Eye (tissue), 1 donor: ENCODE measurements around the gene UBE2V1.
A peak's percentile ranks its signal among the peaks of the same experiment; 100 is the strongest.

ENCODE experiments used
- DNase-seq: peaks from one replicate; pipeline ENCODE4 v3.0.0-alpha.2; 2015

The UBE2V1 gene

GRCh38 chr20:50061151-50062005 is 51.6 kb downstream of the UBE2V1 start:
- no peak for DNase-seq

DNA sequence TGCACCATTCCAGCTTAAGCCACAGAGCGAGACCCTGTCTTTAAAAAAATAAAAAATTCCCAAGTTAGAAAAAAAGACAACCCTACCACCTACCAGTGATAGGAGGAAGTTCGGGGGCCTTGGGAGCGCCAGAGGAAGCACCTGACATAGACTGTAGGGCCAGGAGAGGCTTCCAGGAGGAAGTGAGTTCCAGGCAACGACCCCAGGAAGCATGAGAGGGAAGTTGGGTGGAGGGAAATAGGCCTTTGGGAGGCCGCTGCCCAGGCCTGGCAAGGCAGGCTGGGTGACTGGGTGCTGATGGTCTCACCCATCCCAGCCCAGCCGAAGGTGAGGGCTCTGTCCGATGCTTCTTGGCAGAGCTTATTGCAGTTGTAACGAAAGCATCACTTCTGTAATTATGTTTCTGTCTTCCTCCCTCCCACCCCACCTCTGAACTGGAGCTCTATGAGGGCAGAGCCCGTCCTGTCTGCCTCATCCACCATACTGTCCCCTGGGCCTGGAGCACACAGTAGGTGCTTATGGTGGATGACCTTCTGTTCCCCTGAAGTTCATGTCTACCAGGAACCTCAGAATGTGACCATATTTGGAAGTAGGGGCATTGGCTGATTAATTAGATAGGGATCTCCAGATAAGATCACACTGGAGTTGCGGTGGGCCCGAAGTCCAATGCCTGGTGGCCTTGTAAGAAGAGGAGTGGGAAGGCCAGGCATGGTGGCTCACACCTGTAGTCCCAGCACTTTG is 54.1 kb downstream of the UBE2V1 start:
- no peak for DNase-seq

GRCh38 chr20:50057714-50058053 is 55.3 kb downstream of the UBE2V1 start:
- no peak for DNase-seq

DNA sequence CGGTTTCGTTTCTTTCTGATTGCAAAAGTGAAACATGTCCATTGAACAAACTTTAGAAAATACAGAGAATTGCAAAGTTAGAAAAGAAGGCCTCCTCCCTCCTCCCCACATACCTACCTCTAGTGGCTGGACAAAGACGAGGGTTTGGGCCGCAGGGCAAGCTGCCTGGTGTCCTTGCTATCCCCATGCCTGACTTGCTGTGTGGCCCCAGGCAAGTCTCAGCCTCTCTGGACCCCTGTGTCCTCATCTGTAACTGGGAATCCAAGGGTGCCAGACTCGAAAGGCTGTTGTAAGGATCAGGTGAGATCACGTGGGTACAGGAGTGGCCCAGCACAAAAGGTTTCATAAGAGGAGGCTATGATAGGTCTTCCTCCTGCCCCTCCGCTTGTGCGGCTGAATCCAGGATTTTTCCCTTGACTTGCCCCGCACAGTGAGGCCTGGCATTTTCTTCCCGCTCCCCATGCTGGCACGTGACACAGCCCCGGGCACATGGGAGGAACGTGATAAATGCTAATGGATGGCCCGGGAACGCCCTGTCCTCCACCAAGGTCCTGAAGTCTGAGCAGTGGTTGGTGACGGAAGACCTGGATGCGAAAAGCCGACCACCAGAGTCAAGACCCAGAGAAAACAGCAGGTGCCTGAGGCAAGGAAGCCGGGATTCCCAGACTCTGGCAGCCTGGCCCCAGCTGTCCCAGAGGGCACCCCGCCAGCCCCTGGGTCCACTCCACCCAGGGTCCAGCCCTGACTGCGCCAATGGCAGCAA is 55.8 kb downstream of the UBE2V1 start:
- no peak for DNase-seq

GRCh38 chr20:50056408-50056926 is 56.5 kb downstream of the UBE2V1 start:
- DNase-seq, result no peak

- DNase-seq, result no peak
Observed at GRCh38 chr20:50055524-50056083, 57.3 kb downstream of the UBE2V1 start.

GRCh38 chr20:50054626-50055511 is 58.1 kb downstream of the UBE2V1 start:
- DNase-seq, result peak; percentile 71

GRCh38 chr20:50054231-50054547 is 58.8 kb downstream of the UBE2V1 start:
- DNase-seq, result no peak

GRCh38 chr20:50053362-50054230 is 59.4 kb downstream of the UBE2V1 start:
- no peak for DNase-seq

DNA sequence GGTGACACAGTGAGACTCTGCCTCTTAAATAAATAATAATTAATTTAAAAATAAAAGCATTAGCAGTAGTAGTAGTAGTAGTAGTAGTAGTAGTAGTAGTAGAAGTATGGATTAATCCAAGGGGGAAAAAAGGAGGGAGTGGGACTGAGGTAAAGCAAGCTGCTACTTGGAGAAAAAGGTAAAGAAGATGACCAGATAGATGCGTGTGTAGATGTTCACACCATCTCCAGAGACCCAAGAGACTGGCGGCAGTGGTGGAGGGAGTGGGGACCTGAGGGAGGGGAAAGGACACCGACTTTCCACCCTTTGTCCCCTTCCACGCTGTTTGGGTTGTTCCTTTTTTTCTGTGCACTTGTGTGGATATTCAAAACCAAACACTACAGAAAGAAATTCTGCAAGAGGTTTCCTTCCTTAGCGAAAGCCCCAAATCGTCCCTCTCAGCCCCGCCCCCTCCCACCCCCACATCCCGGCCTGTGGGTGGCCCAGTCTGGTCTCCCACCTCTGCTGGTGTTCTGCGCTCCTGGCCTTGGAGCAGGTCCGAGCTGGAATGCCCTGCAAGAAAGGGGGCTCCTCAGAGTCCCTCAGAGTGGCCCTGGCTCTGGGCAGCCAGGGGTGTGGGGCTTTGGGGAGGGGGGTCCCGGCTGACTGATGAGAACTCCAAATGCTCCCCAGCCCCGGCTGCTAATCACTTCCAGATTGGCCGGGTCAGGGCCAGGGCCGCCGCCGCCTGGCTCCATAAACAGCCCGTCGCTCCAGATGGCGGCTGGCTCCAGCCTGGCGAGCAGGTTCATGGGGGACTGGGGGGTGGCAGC is 60.2 kb downstream of the UBE2V1 start:
- DNase-seq, result peak; percentile 69

- no peak for DNase-seq
Observed at GRCh38 chr20:50050660-50051308, 62.2 kb downstream of the UBE2V1 start.

DNA sequence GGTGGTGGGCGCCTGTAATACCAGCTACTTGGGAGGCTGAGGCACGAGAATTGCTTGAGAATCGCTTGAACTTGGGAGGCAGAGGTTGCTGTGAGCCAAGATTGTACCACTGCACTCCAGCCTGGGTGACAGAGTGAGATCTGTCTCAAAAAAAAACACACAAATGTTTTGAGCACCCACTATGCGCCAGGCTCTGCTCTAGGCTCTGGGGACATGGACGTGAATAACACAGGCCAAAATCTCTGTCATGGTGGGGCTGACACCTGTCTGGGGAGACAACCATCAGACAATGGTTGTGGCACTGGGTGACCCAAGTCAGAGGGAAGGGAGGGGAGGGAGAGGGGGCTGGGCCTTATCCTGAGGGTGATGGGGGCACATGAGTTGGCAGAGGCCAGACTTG is 62.7 kb downstream of the UBE2V1 start:
- no peak for DNase-seq

DNA sequence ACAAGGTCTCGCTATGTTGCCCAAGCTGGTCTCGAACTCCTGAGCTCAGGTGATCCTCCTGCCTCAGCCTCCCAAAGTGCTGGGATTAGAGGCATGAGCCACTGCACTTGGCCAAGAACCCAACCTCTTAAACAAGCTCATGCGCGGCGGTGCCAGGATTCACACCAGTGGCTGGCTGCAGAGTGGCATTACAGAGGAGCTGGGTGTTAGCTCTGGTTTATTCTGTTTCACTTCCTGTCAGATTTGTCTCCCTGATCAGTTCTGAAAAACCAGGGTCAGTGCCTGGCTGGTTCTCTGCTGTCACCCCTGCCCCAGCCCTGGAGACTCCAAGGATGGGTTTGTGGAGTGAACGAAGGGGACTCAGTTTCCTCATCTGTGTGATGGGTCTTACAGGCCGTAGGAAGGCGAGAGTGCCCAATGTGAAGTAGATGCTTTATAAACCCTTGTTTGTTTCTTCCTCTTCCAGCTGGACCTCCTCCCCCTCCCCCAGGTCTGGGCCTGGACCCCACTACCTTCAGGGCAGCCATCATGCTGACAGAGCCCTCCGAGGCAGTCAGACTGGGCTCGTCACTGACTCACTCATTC is 63.4 kb downstream of the UBE2V1 start:
- DNase-seq, result no peak

DNA sequence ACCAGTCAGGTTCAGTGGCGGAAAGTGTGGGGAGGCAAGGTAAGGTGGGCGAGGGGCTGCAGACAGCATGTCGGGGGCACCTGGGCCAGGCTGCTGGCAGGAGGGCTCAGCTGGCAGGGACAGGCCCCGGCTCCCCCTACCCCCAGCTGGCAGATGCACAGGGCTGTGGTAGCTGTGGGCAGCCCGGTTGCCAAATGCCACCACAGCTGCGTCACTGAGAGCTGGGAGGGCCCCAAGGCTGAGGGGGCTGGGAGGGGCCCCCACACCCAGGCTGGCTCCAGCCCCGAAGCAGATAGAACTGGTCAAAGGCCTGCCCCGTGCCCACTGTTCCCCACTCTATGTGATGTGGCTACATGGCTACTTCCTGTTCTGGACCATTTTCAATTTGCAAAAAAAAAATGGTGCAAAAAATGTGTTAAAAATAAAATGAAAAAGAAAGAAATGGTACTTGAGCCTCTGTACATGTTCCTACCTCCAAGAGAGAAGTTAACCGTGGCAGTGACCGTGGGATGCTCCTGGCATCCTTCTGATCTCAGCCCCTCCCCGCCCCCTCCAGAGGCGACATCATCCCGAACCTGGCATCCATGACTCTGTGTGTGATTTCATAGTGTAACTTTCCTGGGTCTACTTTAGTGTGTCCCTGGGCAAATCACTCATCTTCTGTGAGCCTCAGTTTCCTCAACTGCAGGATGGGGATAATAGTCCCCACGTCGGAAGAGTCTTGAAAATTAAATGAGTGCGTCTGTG is 64.4 kb downstream of the UBE2V1 start:
- no peak for DNase-seq

- DNase-seq, result no peak
Observed at GRCh38 chr20:50044353-50044960, 68.5 kb downstream of the UBE2V1 start.

- DNase-seq, result no peak
Observed at GRCh38 chr20:50043573-50044352, 69.2 kb downstream of the UBE2V1 start.
